Activated naive CD4-positive, alpha-beta T cell (primary cell): Measurements from ENCODE around the gene COA1.
"Not testable (repeated sequence)": the region's sequence is repeated elsewhere in the genome, so short reads cannot be mapped to it uniquely, and the experiment has no call there.

ENCODE experiments used
- DNase-seq, 4 experiments: peaks; one replicate each; lab custom pipeline; 2025; lab: John Stamatoyannopoulos, UW

COA1 gene

GRCh38 chr7:43758029-43758821, 28.9 kb upstream of the COA1 start, which contains the start of gene BLVRA:
TSS of gene BLVRA (plus strand) at chr7:43758680. CDS start at chr7:43771159, 12,479 bp downstream.
- peak; percentile 14 to 62 (median 23) for DNase-seq

DNA sequence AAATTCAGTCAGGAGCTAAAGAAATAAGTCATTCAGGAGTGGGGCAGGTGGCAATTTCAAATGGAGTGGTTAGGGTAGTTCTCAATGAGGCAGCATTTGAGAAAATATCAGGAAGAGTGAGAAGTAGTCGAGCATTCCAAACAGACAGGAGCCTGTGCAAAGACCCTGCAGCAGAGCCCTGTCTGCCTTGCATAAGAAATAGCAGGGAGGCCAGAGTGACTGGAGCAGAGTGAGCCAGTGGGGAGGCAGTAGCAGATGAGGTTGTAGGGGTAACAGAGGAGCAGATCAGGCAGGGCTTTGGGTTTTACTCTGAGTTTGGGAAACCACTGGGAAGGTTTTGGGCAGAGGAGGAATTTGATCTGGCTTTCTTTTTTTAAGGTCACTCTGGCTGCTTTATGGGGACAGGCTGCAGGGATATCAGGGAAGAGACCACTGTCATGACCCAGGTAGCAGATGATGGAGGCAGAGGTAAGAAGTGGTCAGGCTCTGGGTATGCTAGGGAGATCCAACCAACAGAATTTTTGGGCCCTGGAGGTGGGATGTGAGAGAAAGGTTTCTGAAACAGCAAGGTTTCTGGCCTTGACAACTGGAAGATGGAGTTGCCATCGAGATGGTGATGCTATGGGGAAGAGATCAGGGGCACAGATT, 27.9 kb upstream of the COA1 start:
- no peak for DNase-seq

GRCh38 chr7:43756368-43757072, 27.2 kb upstream of the COA1 start:
- no peak for DNase-seq

- DNase-seq = no peak
Measured at GRCh38 chr7:43754596-43754995, 25.3 kb upstream of the COA1 start.

DNA sequence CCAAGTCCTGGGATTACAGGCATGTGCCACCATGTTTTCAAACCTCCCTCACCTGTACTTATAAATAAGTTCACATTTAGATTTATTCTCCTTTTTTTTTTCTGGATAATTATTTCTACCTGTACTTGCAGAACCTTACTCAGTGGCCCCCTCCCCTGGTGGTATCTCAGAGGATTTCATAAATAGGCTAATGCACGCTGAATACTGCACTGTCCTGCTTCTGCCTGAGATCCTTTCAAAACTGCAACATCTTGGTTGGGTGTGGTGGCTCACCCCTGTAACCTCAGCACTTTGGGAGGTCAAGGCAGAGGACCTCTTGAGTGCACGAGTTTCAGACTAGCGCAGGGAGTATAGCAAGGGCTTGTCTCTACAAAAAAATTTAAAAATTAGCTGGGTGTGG, 24.5 kb upstream of the COA1 start:
- DNase-seq = no peak

DNA sequence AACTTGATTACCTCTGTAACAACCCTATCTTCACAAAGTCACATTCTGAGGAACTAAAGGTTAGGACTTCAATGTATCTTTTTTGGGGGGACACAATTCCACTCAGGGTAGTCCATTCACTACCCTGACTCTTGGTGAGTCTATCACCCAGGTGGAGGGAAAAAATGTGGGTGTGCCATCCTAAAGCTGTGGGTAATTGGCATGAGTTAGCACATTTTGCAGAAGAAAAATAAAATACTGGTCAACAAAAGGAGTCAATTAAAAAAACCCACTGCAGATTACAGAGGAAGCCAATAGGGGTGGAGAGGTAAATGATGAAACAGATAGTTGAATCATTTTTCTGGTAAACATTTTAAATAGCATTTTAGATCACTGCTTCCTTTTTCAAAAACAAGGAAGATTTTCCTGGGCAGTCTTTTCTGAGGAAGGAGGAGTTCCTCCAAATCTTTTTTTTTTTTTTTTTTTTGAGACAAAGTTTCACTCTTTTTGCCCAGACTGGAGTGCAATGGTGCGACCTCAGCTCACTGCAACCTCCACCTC, 24.0 kb upstream of the COA1 start:
- no peak for DNase-seq

GRCh38 chr7:43752411-43752810, 23.1 kb upstream of the COA1 start:
- no peak for DNase-seq

GRCh38 chr7:43750016-43750887, 20.9 kb upstream of the COA1 start:
- DNase-seq = no peak

- DNase-seq = no peak
Measured at GRCh38 chr7:43749383-43749940, 20.1 kb upstream of the COA1 start.

GRCh38 chr7:43747328-43748105, 18.2 kb upstream of the COA1 start:
- no peak for DNase-seq

- no peak for DNase-seq
Measured at GRCh38 chr7:43742692-43743091, 13.4 kb upstream of the COA1 start.

DNA sequence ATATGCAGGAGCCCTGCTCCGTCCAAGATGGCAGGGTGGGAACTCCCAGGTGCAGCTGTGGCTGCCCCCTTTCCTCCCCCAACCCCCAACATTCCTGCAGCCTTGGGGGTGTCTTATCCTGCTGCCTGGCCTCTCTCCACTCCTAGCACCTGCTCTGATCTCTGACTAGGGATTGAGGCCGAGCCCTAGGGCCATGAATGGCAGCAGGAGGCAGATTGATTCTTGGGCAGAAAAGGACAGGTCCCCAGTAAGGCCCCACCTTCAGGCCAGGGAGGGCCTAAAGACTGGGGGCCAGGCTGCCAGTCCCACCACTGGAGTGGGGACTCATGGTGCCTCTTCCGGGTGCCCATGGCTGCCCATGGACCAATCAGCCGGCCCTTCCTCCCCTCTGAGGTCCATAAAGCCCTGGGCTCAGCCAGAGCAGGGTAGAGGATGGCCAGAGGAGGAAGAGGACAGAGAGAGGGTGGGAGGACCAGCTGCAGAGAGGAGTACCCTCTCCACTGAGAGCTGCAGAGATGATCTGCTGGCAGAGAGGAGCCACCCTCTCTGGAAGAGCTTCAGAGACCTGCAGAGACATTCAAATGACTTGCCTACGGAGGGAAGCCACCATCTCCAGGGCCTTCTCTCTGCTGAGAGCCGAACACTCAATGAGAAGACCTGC, 8.3 kb upstream of the COA1 start:
- no peak for DNase-seq

GRCh38 chr7:43735802-43736603, 6.7 kb upstream of the COA1 start:
- no peak for DNase-seq

DNA sequence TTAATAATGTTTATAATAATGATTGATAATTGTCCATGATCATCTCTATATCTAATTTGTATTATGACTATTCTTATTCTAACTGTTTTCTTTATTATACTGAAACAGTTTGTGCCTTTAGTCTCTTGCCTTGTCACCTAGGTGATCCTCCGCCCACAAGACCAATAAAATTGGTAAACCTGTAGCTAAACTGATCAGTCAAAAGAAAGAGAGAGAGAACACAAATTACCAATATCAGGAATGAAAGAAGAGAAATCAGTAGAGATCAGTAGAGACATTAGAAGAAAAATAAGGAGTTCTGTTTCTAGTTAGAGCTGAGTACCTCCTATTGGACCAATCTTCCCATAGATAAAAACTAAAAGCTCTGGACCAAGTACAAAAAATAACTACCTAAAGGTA, 6.1 kb upstream of the COA1 start:
- no peak for DNase-seq

GRCh38 chr7:43734575-43735332, 5.4 kb upstream of the COA1 start:
- not testable (repeated sequence) for DNase-seq

DNA sequence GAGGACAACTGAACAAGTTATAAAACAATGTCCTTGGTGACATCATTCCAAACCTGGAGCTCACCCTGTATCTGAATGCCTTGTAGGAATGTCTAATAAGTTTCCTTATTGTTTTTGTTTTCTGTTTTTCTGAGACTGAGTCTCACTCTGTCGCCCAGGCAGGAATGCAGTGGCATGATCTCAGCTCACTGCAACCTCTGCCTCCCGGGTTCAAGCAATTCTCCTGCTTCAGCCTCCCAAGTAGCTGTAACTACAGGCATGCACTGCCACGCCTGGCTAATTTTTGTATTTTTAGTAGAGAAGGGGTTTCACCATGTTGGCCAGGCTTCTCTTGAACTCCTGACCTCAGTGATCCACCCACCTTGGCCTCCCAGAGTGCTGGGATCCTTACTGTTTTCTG, 2.2 kb upstream of the COA1 start:
- DNase-seq = not testable (repeated sequence)

GRCh38 chr7:43729924-43730248, 563 bp upstream of the COA1 start:
- DNase-seq = no peak

GRCh38 chr7:43727494-43727893, 1.8 kb downstream of the COA1 start:
- no peak for DNase-seq

- no peak for DNase-seq
Measured at GRCh38 chr7:43727003-43727402, 2.3 kb downstream of the COA1 start.
